HG03097 (cell line): ENCODE measurements around the gene MCEE.
"Not testable (repeated sequence)": the region's sequence is repeated elsewhere in the genome, so short reads cannot be mapped to it uniquely, and the experiment has no call there.

ENCODE experiments used
- ATAC-seq: cut with Tn5 transposase; IDR thresholded peaks from one replicate; pipeline ENCODE4 v1.9.1; 2021; ENCODE audit not compliant: unreplicated experiment, low FRiP score

The MCEE gene

DNA sequence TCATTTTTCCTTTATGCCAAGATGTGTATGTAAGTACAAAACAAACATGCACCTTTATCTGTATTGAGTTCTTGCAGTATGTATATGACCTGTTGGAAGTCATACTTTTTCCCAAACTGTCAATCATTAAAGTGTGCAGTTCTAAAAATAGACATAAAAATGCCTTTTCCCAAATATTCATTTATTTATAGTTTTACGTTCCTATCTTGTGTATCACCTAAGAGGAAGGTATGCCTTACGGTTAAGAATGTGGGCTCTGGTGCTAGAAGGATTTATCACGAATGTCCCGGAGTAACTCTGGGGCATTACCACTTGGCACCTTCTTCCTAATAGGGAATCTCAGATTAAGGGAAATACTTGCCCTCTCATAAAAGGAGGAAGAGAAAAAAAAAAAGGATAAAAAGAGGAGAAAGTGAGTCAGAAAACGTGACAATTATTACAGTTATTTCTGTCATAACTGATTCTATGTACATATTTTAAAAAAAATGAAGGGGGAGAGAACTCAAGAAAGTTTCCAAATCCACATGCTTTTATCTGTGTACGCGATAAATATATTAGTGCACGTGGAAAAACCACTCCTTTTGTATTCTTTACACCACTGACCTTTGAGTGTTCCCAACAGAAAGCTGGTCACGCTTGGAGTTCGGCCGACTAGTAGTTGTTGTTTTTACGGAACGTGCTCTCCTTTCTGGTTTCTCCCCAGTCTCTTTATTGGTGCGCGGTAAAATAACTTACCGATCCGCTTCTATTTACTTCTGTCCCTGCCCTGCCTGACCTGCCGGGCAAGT lies 721 bp downstream of the MCEE start:
- no peak for ATAC-seq

DNA sequence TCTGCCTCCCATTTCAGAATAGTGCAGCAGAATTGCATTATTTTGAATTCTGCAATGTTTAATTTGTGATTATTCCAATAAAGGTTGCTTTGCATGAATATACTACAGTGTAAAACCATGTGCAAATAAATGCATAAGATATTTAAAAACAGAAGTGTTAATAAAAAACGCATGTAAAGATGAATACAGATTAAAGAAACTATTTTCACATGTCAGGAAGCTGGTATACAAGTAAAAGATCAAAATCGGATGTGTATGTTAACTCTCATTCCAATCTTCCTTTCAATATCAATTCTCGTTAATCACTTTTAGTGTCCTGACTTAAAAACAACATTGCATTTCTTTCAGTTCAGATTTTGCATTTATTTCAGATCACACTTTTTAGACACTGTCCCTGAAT lies 3.1 kb downstream of the MCEE start:
- no peak for ATAC-seq

DNA sequence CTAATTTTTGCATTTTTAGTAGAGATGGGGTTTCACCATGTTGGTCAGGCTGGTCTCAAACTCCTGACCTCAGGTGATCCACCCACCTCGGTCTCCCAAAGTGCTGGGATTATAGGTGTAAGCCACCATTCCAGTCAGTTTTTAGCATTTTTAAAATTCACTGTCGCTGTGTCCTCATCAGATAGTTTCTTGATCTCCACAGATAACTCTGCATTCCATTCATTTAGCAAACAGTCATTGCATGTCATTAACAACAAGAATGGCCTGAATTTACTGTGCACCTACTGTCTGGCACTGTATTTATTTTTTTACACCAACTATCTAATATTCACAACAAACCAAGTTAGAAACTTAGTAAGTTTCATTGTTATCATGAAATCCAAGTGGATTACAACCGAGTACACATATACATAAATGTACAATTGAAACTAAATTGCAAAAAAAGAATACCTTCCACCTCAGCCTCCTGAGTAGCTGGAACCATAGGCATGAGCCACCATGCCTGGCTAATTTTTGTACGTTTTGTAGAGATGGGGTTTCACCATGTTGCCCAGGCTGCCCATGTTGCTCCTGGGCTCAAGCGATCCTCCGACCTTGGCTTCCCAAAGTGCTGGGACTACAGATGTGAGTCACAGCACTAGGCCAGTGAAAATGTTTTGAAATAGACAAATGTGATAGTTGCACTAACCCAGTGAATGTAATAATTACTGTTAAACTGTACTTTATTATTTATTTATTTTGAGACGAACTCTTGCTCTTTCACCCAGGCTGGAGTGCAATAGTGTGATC lies 4.3 kb downstream of the MCEE start:
- ATAC-seq = no peak

DNA sequence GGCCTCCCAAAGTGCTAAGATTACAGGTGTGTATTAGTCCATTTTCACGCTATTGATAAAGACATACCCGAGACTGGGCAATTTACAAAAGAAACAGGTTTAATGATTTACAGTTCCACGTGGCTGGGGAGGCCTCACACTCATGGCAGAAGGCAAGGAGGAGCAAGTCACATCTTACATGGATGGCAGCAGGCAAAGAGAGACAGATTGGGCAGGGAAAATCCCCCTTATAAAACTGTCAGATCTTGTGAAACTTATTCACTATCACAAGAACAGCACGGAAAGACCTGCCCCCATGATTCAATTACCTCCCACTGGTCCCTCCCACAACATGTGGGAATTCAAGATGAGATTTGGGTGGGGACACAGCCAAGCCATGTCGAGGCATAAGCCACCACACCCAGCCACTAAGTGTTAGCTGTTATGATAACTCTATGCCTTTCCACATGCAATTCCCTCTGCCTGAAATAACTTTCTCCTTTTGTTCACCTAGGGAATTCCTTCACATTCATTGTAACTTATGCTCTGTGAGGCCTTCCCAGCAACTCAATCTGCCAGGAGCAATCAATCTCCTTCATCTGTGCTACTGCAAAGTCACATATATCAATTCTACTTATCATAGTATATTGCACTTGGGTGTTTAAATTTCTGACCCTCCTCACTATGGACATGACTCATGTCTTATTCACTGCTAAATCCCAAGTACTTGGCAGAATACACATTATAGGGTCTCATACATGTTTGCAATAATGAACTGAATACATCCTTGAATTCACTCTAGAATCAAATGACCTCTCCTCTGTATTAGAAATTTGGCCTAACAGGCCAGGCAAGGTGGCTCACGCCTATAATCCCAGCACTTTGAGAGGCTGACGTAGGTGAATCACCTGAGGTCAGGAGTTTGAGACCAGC lies 7.4 kb downstream of the MCEE start:
- ATAC-seq = no peak

DNA sequence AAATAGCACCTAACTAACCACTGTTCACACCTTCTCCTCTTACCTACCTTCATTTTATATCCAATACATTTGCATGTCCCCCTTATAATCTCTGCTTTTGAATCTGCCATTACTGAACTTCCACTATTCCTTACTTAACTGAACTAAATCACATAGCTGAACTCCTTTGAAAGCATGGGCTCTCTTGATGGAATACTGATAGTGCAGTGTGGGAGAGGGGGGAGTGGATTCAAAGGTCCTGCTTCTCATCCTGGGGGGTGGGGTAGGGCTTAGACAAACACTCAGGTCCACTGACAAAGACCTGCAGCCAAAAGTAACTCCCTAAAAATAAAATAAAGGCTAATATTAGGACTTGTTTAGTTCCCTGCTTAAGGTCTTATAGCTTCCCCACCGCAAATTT lies 8.6 kb downstream of the MCEE start:
- ATAC-seq = no peak

DNA sequence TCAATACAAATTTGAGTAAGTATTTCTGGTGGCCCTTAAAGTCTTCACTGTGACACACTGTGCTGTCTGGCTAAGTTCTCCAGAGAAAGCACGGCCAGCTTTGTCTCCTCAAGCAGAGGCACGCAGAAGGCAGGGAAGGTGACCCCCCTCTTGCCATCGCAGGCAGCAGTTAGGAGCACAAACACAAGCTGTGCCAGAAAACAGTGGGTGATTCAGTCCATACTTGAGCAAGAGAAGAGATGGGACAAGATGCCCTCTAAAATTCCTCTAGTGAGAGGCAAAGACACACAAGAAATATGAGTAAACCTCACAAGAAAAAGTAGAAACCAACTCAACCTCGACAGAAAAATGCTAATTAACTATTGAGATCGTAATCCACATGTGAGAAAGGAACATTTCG lies 9.8 kb downstream of the MCEE start:
- ATAC-seq = no peak

DNA sequence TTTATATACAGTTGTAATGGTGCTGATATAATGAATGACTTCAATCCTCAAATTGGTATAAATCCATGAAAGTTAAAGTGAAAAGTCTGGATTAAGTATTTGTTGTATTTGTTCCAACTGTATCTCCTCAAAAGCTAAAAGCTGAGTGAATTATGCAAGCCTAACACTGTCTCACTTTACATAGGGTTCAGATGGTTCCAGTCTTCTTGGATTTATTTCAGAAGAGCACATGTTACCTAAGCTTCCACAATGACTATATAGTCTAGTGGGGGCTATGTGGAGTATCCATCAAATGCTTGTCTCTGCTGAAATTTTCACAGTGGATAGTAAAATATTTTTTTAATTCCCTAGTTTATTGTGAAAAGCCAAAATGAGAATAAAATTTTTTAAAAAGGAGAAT lies 13.0 kb downstream of the MCEE start:
- ATAC-seq = no peak

DNA sequence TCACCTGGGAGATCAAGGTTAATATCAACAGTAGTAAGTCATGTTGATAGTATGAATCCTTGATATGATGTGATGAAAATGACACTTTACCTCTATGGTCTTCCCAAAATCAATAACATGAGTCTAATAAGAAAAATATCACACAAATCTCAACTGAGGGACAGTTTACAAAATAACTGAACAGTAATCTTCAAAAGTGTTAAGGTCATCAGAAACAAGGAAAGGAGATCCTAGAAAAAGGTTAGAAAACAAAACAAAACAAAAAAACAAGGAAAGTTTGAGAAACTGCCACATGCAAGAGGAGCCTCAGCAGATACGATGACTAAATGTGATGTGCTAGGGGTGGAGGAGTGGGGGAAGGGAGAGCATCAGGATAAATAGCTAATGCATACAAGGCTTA lies 16.2 kb downstream of the MCEE start:
- no peak for ATAC-seq

DNA sequence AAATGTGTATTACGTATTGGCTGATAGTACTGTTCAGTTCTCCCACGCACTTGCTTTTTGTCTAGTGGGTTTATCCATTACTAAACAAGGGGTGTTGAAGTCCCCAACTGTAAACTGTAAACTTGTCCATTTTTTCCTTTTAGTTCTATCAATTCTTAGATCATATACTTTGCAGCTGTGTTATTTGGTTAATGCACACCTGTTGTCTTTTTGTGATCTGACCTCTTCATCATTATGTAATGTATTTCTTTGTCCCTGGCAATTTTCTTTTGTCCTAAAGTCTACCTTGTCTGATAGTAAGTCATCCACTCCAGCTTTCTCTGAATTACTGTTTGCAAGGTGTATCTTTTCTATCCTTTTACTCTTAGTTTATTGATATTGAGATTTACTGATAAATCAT lies 21.9 kb downstream of the MCEE start:
- no peak for ATAC-seq

DNA sequence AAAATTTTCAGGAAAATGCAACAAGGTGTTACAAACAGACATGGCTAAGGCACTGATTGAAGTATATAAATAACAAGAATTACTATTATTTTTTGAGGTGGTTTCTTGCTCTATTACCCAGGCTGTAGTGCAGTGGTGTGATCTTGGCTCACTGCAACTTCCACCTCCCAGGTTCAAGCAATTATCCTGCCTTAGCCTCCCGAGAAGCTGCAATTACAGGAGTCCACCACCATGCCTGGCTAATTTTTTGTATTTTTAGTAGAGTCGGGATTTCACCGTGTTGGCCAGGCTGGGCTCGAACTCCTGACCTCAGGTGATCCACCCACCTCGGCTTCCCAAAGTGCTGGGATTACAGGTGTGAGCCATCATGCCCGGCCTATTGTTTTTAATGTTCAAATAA lies 23.6 kb downstream of the MCEE start:
- not testable (repeated sequence) for ATAC-seq

DNA sequence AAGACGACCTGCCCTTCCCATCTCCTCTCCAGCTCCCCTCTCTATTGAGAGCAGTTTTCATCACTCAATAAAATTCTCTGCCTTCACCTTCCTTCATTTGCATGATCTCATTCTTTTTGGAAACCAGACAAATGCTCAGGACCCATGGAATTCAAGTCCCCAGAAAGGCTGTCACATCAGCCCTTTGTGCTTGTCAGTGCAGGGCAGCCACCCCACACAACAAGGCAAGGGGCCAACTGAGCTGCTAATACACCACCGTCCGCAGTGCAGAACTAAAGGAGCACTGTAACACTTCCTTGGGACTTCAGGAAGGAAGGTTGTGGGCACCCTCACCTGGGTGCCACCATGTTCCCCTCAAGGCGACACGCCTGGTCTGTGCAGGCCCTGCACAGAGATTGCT lies 26.2 kb downstream of the MCEE start:
- ATAC-seq = no peak

DNA sequence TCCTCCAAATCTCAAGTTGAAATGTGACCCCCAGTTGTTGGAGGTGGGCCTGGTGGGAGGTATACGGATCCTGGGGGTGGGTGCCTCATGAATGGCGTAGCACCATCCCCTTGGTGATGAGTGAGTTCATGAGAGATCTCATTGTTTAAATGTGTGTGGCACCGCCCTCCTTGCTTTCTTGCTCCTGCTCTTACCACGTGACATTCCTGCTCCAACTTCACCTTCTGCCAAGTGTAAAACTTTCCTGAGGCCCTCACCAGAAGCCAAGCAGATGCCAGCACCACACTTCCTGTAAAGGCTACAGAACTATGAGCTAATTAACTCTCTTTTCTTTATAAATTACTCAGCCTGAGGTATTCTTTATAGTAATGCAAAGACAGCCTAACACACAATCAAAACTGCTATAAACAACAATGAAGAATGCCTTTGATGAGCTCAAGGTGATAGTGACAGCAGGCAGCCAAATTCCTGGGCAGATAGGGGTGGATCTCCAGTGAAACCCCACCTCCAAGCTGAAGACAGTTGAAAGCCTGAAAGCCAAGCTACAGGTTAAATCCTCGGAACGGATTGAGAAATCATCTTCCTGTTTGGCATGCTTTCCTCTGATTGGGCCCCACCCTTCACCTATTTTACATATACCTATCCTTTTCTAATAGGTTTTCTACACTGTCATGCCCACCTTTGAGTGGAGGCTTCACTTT lies 26.9 kb downstream of the MCEE start:
- ATAC-seq = no peak

DNA sequence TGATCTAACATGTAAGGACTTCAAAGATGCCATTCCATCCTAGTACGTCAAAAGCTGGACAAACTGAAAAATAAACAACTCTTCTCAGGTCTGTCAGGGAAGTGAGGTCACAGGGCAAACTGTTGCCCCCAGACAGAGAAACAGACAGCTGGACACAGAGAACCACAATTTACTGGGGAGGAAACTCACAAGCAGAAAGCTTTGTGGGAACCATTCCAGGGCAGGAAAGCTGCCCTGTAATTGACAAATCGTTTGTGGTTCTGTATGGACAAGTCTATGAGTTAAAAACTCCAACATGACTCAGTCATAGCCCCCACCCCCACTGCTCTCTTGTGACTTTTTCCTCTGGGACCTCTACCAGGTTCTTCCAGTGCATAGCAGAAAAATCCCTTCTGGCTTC lies 28.4 kb downstream of the MCEE start:
- ATAC-seq = no peak

DNA sequence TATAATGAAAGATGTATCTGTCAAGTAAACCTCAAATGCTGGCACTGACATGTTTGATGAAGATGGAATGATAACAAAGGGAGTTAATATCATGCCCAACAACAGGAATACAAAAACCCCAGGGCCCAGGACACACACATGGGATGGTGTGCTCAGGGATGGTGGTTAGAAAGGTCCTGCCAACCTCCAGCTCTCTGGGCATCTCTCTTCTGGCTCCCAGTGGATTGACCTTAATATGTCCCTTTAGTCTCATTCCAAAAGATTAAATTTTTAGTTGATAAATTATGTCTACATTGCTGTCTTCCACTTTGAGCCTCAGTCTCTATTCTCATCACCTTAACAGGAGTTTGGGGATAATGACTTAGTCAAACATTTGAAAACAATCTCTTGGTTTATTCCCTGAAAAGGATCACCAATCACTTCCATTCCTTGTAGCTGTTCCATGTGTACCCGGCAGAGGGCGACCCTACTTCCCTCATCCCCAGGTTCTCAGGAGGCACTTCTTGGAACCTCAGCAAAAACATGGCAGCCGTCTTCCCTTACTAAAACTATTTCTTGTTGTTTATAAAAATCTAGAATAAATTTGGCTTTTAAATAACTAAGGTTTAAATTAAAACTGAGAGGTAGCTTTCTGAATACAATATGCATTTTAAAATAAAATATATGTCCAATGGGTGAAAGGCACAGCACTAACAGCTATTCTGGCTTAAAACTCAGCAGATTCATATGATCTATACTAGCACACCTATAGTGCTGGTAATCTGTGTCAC lies 29.6 kb downstream of the MCEE start:
- no peak for ATAC-seq

DNA sequence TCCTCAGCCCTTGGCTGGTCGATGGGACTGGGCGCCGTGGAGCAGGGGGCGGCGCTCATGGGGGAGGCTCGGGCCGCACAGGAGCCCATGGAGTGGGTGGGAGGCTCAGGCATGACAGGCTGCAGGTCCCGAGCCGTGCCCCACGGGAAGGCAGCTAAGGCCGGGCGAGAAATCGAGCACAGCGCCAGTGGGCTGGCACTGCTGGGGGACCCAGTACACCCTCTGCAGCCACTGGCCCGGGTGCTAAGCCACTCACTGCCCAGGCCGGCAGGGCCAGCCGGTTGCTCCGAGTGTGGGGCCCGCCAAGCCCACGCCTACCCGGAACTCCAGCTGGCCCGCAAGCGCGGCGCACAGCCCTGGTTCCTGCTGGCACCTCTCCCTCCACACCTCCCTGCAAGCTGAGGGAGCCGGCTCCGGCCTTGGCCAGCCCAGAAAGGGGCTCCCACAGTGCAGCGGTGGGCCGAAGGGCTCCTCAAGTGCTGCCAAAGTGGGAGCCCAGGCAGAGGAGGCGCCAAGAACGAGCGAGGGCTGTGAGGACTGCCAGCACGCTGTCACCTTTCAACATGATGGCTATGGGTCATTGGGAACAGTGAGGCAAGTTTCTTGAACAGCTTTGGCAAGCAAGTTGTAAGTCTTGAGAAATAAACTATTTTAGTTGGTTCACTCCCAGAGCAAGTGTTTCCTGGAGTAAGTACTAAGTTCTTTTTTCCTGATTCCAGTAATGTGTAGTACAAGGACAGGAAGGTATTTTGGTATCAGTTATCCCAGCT lies 37.4 kb downstream of the MCEE start:
- not testable (repeated sequence) for ATAC-seq

DNA sequence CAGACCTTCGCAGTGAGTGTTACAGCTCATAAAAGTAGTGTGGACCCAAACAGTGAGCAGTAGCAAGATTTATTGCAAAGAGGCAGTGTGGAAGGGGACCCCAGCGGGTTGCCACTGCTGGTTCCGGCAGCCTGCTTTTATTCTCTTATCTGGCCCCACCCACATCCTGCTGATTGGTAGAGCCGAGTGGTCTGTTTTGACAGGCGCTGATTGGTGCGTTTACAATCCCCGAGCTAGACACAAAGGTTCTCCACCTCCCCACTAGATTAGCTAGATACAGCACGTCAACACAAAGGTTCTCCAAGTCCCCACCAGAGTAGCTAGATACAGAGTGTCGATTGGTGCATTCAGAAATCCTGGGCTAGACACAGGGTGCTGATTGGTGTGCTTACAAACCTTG lies 38.2 kb downstream of the MCEE start:
- not testable (repeated sequence) for ATAC-seq

DNA sequence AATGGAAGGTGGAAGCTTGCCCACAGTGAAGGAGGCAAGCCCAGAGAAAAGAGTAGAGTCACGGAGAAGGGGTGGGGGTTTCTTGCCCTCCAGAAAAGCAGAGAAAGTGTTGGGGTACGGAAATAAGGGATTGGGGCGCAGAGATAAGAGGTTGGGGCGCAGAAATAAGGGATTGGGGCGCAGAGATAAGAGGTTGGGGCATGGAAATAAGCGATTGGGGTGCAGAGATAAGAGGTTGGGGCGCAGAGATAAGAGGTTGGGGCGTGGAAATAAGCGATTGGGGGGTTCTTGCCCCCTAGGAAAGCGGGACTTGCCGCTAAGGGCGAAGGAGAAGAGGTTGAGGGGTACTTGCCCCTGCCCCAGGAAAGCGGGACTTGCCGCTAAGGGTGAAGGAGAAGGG lies 40.6 kb downstream of the MCEE start:
- ATAC-seq = not testable (repeated sequence)

DNA sequence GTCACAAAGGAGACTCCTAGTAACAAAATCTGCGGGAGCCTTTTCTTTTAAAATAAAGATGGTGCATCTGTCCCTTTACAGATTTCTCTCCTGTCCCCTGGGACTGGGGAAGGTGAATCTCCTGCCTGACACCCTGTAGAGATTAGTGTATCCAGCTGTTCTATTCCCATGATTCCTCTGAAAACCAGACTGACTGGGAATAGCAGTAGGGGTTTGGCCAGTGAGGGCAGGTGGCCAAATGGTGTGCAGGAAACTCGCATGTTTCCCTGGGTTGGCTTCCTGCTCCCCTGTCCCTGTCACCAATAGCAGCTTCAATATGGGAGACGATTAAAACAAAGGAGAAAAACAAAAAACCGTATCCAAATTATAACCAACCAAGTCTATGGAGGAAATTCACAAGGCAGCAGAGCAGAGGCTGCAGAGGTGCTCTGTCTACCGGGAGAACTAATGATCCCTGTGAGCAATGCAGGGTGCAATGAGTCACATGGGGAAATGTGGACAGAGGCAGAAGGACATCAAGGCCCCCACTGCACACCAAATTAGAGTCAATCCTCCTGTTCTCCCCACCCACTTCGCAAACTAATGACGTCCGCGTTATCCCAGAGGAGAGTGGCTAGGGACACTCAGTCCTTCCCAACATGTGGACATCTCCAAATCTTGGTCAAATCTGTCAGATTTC lies 44.6 kb downstream of the MCEE start:
- not testable (repeated sequence) for ATAC-seq
